A673 (cell line): Measurements from ENCODE around the gene NUDCD3.

ENCODE experiments used
- EZH2 ChIP-seq: fragments of 200-600 bp; sonication (generic); IDR thresholded peaks from 2 replicates; pipeline ENCODE4 v1.6.1; 2017; ENCODE audit warnings: borderline replicate concordance, low read depth, mild to moderate bottlenecking, mixed read lengths, antibody characterized with exemption, low read length; ENCODE audit not compliant: poor library complexity, severe bottlenecking
- TF ChIP-seq, protein P1 (sequence below): fragments of 300-800, 200-600 bp; sonication (generic); conservative IDR thresholded peaks from 2 replicates; pipeline ENCODE4 v1.5.1; 2017; ENCODE audit warnings: low read depth, mild to moderate bottlenecking, antibody characterized with exemption, low read length, moderate library complexity, mixed read lengths

GRCh38 chr7:44373418-44373740 is 117.1 kb downstream of the NUDCD3 start:
- TF ChIP-seq, protein P1, sequence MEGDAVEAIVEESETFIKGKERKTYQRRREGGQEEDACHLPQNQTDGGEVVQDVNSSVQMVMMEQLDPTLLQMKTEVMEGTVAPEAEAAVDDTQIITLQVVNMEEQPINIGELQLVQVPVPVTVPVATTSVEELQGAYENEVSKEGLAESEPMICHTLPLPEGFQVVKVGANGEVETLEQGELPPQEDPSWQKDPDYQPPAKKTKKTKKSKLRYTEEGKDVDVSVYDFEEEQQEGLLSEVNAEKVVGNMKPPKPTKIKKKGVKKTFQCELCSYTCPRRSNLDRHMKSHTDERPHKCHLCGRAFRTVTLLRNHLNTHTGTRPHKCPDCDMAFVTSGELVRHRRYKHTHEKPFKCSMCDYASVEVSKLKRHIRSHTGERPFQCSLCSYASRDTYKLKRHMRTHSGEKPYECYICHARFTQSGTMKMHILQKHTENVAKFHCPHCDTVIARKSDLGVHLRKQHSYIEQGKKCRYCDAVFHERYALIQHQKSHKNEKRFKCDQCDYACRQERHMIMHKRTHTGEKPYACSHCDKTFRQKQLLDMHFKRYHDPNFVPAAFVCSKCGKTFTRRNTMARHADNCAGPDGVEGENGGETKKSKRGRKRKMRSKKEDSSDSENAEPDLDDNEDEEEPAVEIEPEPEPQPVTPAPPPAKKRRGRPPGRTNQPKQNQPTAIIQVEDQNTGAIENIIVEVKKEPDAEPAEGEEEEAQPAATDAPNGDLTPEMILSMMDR, result no peak
- TF ChIP-seq EZH2, result no peak
